BLaER1 (cell line): Measurements from ENCODE around the gene UBE2Z.
"Not testable (repeated sequence)": the region's sequence is repeated elsewhere in the genome, so short reads cannot be mapped to it uniquely, and the experiment has no call there.

ENCODE experiments used
- H3K27ac ChIP-seq: shearing (Covaris generic); formaldehyde crosslinking; 2 replicates; pipeline ENCODE4 v1.8.1; 2022
- H3K27me3 ChIP-seq: shearing (Covaris generic); formaldehyde crosslinking; 2 replicates; pipeline ENCODE4 v1.8.1; 2022
- H3K36me3 ChIP-seq: shearing (Covaris generic); formaldehyde crosslinking; 2 replicates; pipeline ENCODE4 v1.8.1; 2022
- H3K4me1 ChIP-seq: shearing (Covaris generic); formaldehyde crosslinking; 2 replicates; pipeline ENCODE4 v1.8.1; 2022
- H3K4me2 ChIP-seq: shearing (Covaris generic); formaldehyde crosslinking; 2 replicates; pipeline ENCODE4 v1.8.1; 2022
- H3K4me3 ChIP-seq: shearing (Covaris generic); formaldehyde crosslinking; 2 replicates; pipeline ENCODE4 v1.8.1; 2022
- H3K9ac ChIP-seq: shearing (Covaris generic); formaldehyde crosslinking; 2 replicates; pipeline ENCODE4 v1.8.1; 2022
- H3K9me3 ChIP-seq: shearing (Covaris generic); formaldehyde crosslinking; 2 replicates; pipeline ENCODE4 v1.8.1; 2022
- H4K20me1 ChIP-seq: shearing (Covaris generic); formaldehyde crosslinking; 2 replicates; pipeline ENCODE4 v1.8.1; 2022
- Cebpa-rat ChIP-seq: shearing (Covaris generic); IDR thresholded peaks from 2 replicates; pipeline ENCODE4 v1.8.1; 2022

Gene UBE2Z

GRCh38 chr17:48908047-48908843 lies at the start of gene UBE2Z:
Gene UBE2Z, plus strand, starts transcription at chr17:48908407. Its CDS starts 97 bp downstream, at chr17:48908504.
- peaks cover 42% of the 10 kb centered on the region for H4K20me1 ChIP-seq
- H3K4me1 ChIP-seq: peaks cover 33% of the 10 kb centered on the region
- H3K27ac ChIP-seq: peak within 1 kb of the TSS; percentile 97
- TF ChIP-seq Cebpa-rat: no peak
- H3K36me3 ChIP-seq: peaks cover 36% of the 10 kb centered on the region
- H3K4me2 ChIP-seq: peak within 1 kb of the TSS; percentile 93
- H3K4me3 ChIP-seq: peak within 1 kb of the TSS; percentile 96
- H3K27me3 ChIP-seq: no peaks in the 10 kb centered on the region
- H3K9ac ChIP-seq: peak within 1 kb of the TSS; percentile 96
- H3K9me3 ChIP-seq: no peaks in the 10 kb centered on the region

DNA sequence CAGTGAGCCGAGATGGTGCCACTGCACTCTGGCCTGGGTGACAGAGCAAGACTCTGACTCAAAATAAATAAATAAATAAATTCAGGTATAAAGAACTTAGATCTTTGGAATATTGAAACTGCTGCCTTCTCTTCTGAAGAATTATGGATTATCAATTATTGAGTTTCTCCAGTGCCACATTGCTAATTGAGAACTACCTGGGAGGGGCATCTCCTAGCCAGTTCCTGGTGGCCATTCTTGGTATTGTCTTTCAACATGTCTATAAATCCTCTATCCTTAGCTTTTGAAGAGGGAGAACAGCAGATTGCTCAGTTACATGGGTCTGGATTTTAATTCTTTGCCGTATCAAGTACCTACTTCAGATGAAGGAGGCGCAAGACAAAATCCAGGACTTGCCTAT lies 48.2 kb upstream of the UBE2Z start:
- no peaks in the 10 kb centered on the region for H3K9me3 ChIP-seq
- H3K9ac ChIP-seq: 0 out of 2 replicates have a peak overlapping the region, but pooled peaks have one; percentile 40
- peak overlapping the region; percentile 71 for H3K4me2 ChIP-seq
- no peaks in the 10 kb centered on the region for H3K27me3 ChIP-seq
- H3K4me1 ChIP-seq: peaks cover 45% of the 10 kb centered on the region
- H3K27ac ChIP-seq: peak overlapping the region; percentile 73
- H4K20me1 ChIP-seq: no peaks in the 10 kb centered on the region
- H3K36me3 ChIP-seq: peaks cover 83% of the 10 kb centered on the region
- no peak overlapping the region for H3K4me3 ChIP-seq
- TF ChIP-seq Cebpa-rat: no peak

DNA sequence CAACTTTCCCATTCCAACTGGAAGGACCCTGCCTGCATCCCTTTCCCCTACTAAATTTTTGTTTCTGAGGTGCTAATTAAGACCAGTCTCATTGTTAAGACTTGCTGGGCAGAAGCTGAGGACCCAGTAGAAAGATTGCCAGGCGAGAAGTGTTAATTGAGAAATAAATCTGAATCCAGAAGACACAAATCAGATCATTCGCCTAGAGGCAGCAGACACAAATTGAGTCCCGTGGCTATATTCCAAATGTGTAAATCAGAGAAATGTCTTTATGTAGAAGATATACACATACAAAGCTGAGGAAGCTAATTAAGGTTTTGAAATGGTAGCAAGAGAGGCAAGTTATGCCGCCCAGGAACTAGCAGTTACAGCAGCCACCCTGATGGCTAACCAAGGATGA lies 47.8 kb upstream of the UBE2Z start:
- Histone ChIP-seq H3K9ac (peak overlapping the region; percentile 40; the same call in 1 of the 2 replicates), H3K4me3 (no peak overlapping the region), H3K27ac (peak overlapping the region; percentile 73), H3K27me3 (no peaks in the 10 kb centered on the region), H3K9me3 (no peaks in the 10 kb centered on the region), H3K4me1 (peaks cover 40% of the 10 kb centered on the region), H4K20me1 (no peaks in the 10 kb centered on the region), H3K4me2 (peak overlapping the region; percentile 71), H3K36me3 (peaks cover 83% of the 10 kb centered on the region)
- no peak for TF ChIP-seq Cebpa-rat

GRCh38 chr17:48868916-48869500 lies 39.2 kb upstream of the UBE2Z start:
- Histone ChIP-seq H3K27ac (no peak overlapping the region), H3K27me3 (no peaks in the 10 kb centered on the region), H3K9me3 (no peaks in the 10 kb centered on the region), H3K4me2 (peak overlapping the region; percentile 34), H3K4me1 (peaks cover 53% of the 10 kb centered on the region), H3K36me3 (peaks cover 24% of the 10 kb centered on the region), H3K4me3 (no peak overlapping the region), H3K9ac (no peak overlapping the region), H4K20me1 (no peaks in the 10 kb centered on the region)
- TF ChIP-seq Cebpa-rat: no peak

DNA sequence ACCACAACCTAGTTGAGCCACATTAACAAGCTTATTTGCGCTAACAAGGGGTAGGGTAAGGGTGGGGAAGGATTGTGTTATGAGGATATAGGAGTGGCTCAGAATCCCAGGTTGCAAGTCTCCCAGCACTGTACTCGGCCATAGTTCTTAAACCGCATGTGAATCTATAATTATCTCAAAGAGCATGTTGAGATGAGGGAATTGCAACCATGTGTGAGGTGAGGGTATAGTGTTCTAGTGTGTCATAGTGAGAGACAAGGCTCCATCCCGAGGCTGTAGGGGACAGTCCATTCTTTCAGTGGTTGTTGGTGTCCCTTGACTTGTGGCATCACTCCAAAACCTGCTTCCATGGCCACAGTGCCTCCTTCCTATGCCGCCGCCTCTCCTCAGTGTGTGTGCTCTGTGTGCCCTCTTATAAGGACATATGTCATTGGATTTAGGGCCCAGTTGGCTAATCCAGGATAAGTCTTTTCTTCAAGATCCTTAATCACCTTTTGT lies 38.3 kb upstream of the UBE2Z start:
- peaks cover 16% of the 10 kb centered on the region for H3K36me3 ChIP-seq
- H3K4me1 ChIP-seq: peaks cover 53% of the 10 kb centered on the region
- H3K27me3 ChIP-seq: no peaks in the 10 kb centered on the region

GRCh38 chr17:48871035-48871550 lies 37.1 kb upstream of the UBE2Z start:
- H3K9me3 ChIP-seq: no peaks in the 10 kb centered on the region
- peaks cover 4% of the 10 kb centered on the region for H3K36me3 ChIP-seq
- H3K4me3 ChIP-seq: no peak overlapping the region
- H3K4me1 ChIP-seq: peaks cover 53% of the 10 kb centered on the region
- TF ChIP-seq Cebpa-rat: no peak
- no peaks in the 10 kb centered on the region for H4K20me1 ChIP-seq
- no peak overlapping the region for H3K27ac ChIP-seq
- H3K4me2 ChIP-seq: peak overlapping the region; percentile 66; the same call in 1 of the 2 replicates
- H3K9ac ChIP-seq: no peak overlapping the region
- no peaks in the 10 kb centered on the region for H3K27me3 ChIP-seq

More for the DNA sequence above, 38.3 kb upstream of the UBE2Z start:
- no peak for TF ChIP-seq Cebpa-rat
- no peak overlapping the region for H3K27ac ChIP-seq
- peak overlapping the region; percentile 34 for H3K4me2 ChIP-seq
- no peaks in the 10 kb centered on the region for H3K9me3 ChIP-seq
- H3K9ac ChIP-seq: no peak overlapping the region
- no peak overlapping the region for H3K4me3 ChIP-seq
- H4K20me1 ChIP-seq: no peaks in the 10 kb centered on the region

DNA sequence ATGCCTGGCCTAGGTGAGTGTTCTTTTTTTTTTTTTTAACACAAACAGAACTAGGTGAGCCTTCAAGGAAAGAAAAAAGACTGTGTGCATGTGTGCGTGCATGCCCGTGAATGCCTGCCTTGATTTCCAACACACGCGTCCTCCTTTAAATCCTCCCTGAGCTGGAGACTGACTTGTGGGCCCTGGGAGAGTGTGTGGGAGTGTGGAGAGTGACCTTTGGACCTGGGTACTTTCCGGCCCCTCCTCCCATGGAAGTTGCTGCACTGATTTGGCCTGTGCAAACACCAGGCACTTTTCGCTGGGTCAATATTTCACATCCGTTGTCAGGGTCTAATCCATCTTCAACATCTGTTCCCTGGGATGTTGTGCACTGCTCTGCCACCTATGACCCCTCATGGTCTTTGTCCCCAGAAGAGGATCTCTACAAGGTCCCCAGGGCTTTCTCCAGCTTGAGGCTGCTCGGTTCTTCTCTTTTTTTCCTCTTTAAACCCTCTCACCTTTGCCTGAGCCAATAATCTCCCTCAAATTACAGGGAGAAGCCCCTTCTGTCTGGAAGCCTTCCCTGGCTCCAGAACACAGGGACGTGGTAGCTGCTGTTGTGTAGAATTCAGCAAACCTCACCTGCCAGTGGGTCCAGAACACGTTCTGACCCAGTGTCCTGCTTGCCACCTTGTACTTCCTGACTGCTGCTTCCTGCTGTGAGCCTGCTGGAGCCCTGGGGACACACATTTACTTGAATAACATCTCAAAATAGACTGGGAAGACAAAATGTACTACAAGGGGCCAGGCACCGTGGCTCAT lies 36.5 kb upstream of the UBE2Z start:
- no peaks in the 10 kb centered on the region for H3K9me3 ChIP-seq
- H3K4me3 ChIP-seq: no peak overlapping the region
- no peaks in the 10 kb centered on the region for H3K27me3 ChIP-seq
- peak overlapping the region; percentile 66 for H3K4me2 ChIP-seq
- no peak overlapping the region for H3K27ac ChIP-seq
- H3K36me3 ChIP-seq: no peaks in the 10 kb centered on the region
- no peaks in the 10 kb centered on the region for H4K20me1 ChIP-seq
- H3K9ac ChIP-seq: peak overlapping the region; percentile 43; the same call in 1 of the 2 replicates
- H3K4me1 ChIP-seq: peaks cover 55% of the 10 kb centered on the region
- no peak for TF ChIP-seq Cebpa-rat

- H3K4me2 ChIP-seq: peak overlapping the region; percentile 66
- not testable (repeated sequence) for H3K4me3 ChIP-seq, H3K36me3 ChIP-seq, H3K27ac ChIP-seq, H3K9me3 ChIP-seq, H4K20me1 ChIP-seq, H3K27me3 ChIP-seq
- peak overlapping the region; percentile 43; the same call in 1 of the 2 replicates for H3K9ac ChIP-seq
- H3K4me1 ChIP-seq: peaks cover 61% of the 10 kb centered on the region
These were observed 35.8 kb upstream of the UBE2Z start for GRCh38 chr17:48872409-48872808.

- Histone ChIP-seq H3K27me3 (no peaks in the 10 kb centered on the region), H4K20me1 (no peaks in the 10 kb centered on the region), H3K4me2 (peak overlapping the region; percentile 66; the same call in 1 of the 2 replicates), H3K36me3 (no peaks in the 10 kb centered on the region), H3K27ac (no peak overlapping the region), H3K9ac (no peak overlapping the region), H3K9me3 (no peaks in the 10 kb centered on the region), H3K4me3 (no peak overlapping the region), H3K4me1 (peaks cover 69% of the 10 kb centered on the region)
- no peak for TF ChIP-seq Cebpa-rat
These were observed 35.0 kb upstream of the UBE2Z start for GRCh38 chr17:48873209-48873608.
